ENCODE measurements around the gene SPON2. TPM values are rescaled to one million over a fixed set of nuclear protein-coding genes. Genes with fewer than 3 reads are reported as not detected.
A peak's percentile ranks its signal among the peaks of the same experiment; 100 is the strongest.

SPON2 gene
- total and polyA plus RNA-seq, 2 of the 4 experiments (the other 2 are of a cell fraction) = 21.1 to 177 TPM

DNA sequence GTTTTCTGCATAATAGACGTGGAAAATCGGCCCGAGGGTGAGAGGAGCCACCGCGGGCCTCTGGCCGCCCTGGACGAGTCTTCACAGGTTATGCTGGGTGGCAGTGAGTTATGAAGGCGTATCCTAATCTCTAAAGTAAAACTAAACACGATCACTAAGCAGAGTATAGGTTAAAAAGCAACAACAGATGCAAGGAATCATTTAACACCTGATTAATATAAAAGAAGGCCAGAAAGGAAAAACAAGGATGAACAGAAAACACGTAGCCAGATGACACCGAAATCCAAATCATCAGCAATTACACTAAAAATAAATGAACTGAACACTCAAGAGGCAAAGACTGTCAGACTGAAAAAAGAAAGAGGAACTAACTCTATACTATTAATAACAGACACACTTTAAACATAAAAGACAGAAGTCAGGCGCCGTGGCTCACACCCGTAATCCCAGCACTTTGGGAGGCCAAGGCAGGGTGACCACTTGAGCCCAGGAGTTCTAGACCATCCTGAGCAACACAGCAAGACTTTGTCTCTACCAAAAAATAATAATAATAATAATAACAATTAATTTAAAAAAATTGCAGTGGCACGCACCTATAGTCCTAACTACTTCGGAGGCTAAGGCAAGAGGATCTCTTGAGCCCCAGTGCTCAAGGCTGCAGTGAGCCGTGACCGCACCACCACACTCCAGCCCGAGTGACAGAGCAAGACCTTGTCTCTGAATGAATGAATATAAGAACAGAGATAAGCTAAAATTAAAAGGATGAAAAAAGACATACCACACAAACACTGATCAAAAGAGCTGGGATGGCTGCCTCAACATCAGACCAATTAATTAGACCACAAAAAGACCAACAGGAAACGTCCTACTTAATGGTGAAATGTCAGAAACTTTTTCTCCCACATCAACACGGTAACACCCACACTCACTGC is 46.5 kb upstream of the SPON2 start:
- peaks cover 3% of the 10 kb centered on the region for H3K4me1 ChIP-seq (ENCODE audit: control insufficient read depth, insufficient read depth, low read length)
- in situ Hi-C loops (cut with MboI; ENCODE audit: low sequenced_read_pairs) = no loop called here
- DNase-seq = no peak
- H3K9me3 ChIP-seq (ENCODE audit: control insufficient read depth, insufficient read depth, low read length) = no peaks in the 10 kb centered on the region
- H4K91ac ChIP-seq (ENCODE audit: insufficient read depth, low read depth, low read length) = no peak overlapping the region
- H3K23ac ChIP-seq (ENCODE audit: low read depth, low read length) = peak overlapping the region; percentile 65; the same call in 1 of the 2 replicates
- BruUV-seq (replicated peaks) = no TSS peak
- no peak overlapping the region for H2BK20ac ChIP-seq (ENCODE audit: low read depth, low read length)
- H2AFZ ChIP-seq (replicated peaks; ENCODE audit: low read length, poor library complexity) = no peak overlapping the region
- H3K36me3 ChIP-seq (ENCODE audit: control insufficient read depth, insufficient read depth, low read length) = peaks cover 70% of the 10 kb centered on the region
- H3K56ac ChIP-seq (ENCODE audit: extremely low read depth, insufficient read depth, low read length) = no peak overlapping the region
- no peak overlapping the region for H2AK9ac ChIP-seq (replicated peaks; ENCODE audit: low read depth, low read length, poor library complexity)
- WGBS, 2 experiments (ENCODE audit: extremely low coverage in 2 of 2, insufficient read length in 1 of 2) = 33% methylated on average over 1 of the region's 21 CpGs; no CpG with 5 or more reads in 1 of the 2 experiments
- no peak overlapping the region for H3K4ac ChIP-seq (ENCODE audit: low read depth, low read length)
- H2BK15ac ChIP-seq (ENCODE audit: low read depth, low read length) = no peak overlapping the region
- peaks cover under 1% of the 10 kb centered on the region for H4K20me1 ChIP-seq (ENCODE audit: insufficient read depth, low read length)
- peak overlapping the region in 1 of 2 experiments; percentile 60; a peak in 2 of 4 replicates for H4K8ac ChIP-seq (ENCODE audit: low read depth in 2 of 2, low read length in 2 of 2)
- POLR2A ChIA-PET (ENCODE audit: unreplicated experiment) = no interaction called here
- no peaks in the 10 kb centered on the region for H3K27me3 ChIP-seq (ENCODE audit: control insufficient read depth, insufficient read depth, low read length)
- H3K4me3 ChIP-seq (ENCODE audit: insufficient read depth, low read depth, low read length) = no peak overlapping the region
- peaks cover 7% of the 10 kb centered on the region; the same call in 1 of the 2 replicates for H3K9me1 ChIP-seq (ENCODE audit: insufficient read depth, low read length)
- peaks cover 17 to 68% of the 10 kb centered on the region in 2 experiments for H3K79me1 ChIP-seq (ENCODE audit: low read depth in 1 of 2, low read length in 2 of 2)
- dilution Hi-C loops (cut with HindIII; ENCODE audit: low sequenced_read_pairs, unreplicated experiment) = no loop called here
- no peak overlapping the region for H2BK120ac ChIP-seq (ENCODE audit: low read depth, low read length)
- H3K9ac ChIP-seq (ENCODE audit: low read depth, low read length) = no peak overlapping the region
- CTCF ChIA-PET = interaction anchor here (0.8 kb wide), 1 partner anchor 27 kb away, joined by 3 read pairs; no protein-coding TSS in a partner anchor
- ATAC-seq (ENCODE audit: low read depth) = no peak
- H2AK5ac ChIP-seq (ENCODE audit: low read depth, low read length) = no peak overlapping the region
- H3K18ac ChIP-seq (ENCODE audit: low read depth, low read length) = no peak overlapping the region
- H2BK5ac ChIP-seq (ENCODE audit: low read depth, low read length, poor library complexity, severe bottlenecking) = peak overlapping the region; percentile 47
- H3K4me2 ChIP-seq (ENCODE audit: low read depth, low read length) = no peak overlapping the region
- intact Hi-C loops (cut with micrococcal nuclease) = no loop called here
- TF ChIP-seq POLR2A (IDR thresholded peaks at IDR 0.05; ENCODE audit: low read depth, low read length) (no peak), CEBPB (IDR thresholded peaks at IDR 0.05; ENCODE audit: low read depth, low read length) (no peak), MXI1 (IDR thresholded peaks at IDR 0.05; ENCODE audit: borderline replicate concordance, low read depth, low read length) (no peak), RCOR1 (IDR thresholded peaks at IDR 0.05; ENCODE audit: insufficient replicate concordance, low read length) (no peak), MAZ (IDR thresholded peaks at IDR 0.05; ENCODE audit: borderline replicate concordance, low read depth, low read length) (no peak), RFX5 (IDR thresholded peaks at IDR 0.05; ENCODE audit: low read depth, low read length) (no peak), BHLHE40 (IDR thresholded peaks at IDR 0.05; ENCODE audit: low read depth, low read length) (no peak)
- H3K14ac ChIP-seq (replicated peaks; ENCODE audit: low read depth, low read length) = no peak overlapping the region
- H4K5ac ChIP-seq (ENCODE audit: low read depth, low read length) = no peak overlapping the region
- H3K27ac ChIP-seq (ENCODE audit: insufficient read depth, low read length) = no peak overlapping the region

All from IMR-90 (cell line).